Measurements from ENCODE around the gene PYDC1.
"Not testable (repeated sequence)": the region's sequence is repeated elsewhere in the genome, so short reads cannot be mapped to it uniquely, and the experiment has no call there.

The PYDC1 gene

DNA sequence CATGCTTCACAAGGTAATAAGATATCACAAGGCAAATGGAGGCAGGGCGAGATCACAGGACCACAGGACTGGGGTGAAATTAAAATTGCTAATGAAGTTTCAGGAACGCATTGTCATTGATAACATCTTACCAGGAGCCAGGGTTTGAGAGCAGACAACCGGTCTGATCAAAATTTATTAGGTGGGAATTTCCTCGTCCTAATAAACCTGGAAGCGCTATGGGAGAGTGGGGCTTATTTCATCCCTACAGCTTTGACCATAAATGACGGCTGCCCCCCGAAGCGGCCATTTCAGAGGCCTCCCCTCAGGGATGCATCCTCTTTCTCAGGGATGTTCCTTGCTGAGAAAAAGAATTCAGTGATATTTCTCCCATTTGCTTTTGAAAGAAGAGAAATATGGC is 28.7 kb upstream of the PYDC1 start:
- H3K4me3 ChIP-seq (ENCODE audit: low read depth, low read length); H3K27me3 ChIP-seq (ENCODE audit: control insufficient read depth, insufficient read depth, low read length); H3K4me1 ChIP-seq (ENCODE audit: control insufficient read depth, insufficient read depth, low read length); H3K9ac ChIP-seq (ENCODE audit: low read depth, low read length); H3K9me3 ChIP-seq (ENCODE audit: control insufficient read depth, insufficient read depth, low read length); H3K36me3 ChIP-seq (ENCODE audit: control insufficient read depth, insufficient read depth, low read length): not testable (repeated sequence)

DNA sequence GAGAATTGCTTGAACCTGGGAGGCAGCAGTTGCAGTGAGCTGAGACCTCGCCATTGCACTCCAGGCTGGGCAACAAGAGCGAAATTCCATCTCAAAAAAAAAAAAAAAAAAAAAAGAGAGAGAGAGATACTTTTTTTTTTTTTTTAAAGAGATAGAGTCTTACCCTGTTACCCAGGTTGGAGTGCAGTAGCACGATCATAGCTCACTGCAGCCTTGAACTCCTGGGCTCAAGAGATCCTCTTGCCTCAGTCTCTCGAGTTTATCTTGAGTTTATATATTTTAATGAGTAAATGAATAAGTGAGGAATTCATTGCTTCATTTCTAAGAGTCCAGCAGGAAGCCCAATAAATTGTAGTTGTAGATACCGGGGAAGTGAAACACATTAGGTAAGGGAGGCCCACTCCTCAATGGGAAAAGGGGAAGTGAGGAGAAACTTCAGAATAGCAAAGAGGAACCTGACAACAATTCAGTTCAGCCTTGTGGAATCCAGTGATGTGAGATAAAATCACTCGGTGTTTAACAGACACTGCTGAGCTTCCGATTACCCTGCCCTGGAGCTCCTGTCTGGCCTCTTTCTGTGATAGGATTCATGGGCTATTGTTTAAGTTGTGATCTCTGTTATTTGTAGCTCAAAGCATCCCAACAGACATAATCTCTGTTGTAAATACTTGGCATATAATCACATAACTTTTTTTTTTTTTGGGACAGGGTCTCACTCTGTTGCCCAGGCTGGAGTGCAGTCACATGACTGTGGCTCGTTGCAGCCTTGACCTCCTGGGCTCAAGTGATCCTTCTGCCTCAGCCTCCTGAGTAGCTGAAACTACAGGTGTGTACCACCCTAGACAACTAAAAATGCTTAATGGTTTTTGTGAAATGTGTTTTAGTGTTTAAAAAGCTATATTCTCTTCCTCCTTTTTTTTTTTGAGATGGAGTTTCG is 27.1 kb upstream of the PYDC1 start:
- Histone ChIP-seq H3K9ac (ENCODE audit: low read depth, low read length) (no peak overlapping the region), H3K9me3 (ENCODE audit: control insufficient read depth, insufficient read depth, low read length) (no peaks in the 10 kb centered on the region), H3K4me3 (ENCODE audit: low read depth, low read length) (no peak overlapping the region), H3K4me1 (ENCODE audit: control insufficient read depth, insufficient read depth, low read length) (no peaks in the 10 kb centered on the region), H3K36me3 (ENCODE audit: control insufficient read depth, insufficient read depth, low read length) (no peaks in the 10 kb centered on the region), H3K27me3 (ENCODE audit: control insufficient read depth, insufficient read depth, low read length) (no peaks in the 10 kb centered on the region)

GRCh38 chr16:31242206-31242605 is 25.3 kb upstream of the PYDC1 start:
- Histone ChIP-seq H3K4me1 (ENCODE audit: control insufficient read depth, insufficient read depth, low read length) (no peaks in the 10 kb centered on the region), H3K4me3 (ENCODE audit: low read depth, low read length) (no peak overlapping the region), H3K9me3 (ENCODE audit: control insufficient read depth, insufficient read depth, low read length) (no peaks in the 10 kb centered on the region), H3K27me3 (ENCODE audit: control insufficient read depth, insufficient read depth, low read length) (no peaks in the 10 kb centered on the region), H3K9ac (ENCODE audit: low read depth, low read length) (no peak overlapping the region), H3K36me3 (ENCODE audit: control insufficient read depth, insufficient read depth, low read length) (no peaks in the 10 kb centered on the region)

DNA sequence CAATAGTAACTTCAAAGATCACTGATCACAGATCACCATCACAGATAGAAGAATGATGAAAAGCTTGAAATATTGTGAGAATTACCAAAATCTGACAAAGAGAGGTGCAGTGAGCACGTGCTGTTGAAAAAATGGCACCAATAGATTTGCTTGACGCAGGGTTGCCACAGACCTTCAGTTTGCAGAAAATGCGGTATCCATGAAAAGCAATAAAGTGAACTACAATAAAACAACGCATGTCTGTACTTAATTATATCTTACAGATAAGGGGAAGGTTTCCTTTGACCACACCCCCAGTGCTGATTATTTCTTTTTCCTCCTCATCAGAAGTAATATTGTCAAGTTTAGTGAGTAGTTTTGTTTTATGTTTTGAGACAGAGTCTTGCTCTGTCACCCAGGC is 21.1 kb upstream of the PYDC1 start:
- Histone ChIP-seq H3K4me1 (ENCODE audit: control insufficient read depth, insufficient read depth, low read length) (no peaks in the 10 kb centered on the region), H3K27me3 (ENCODE audit: control insufficient read depth, insufficient read depth, low read length) (no peaks in the 10 kb centered on the region), H3K9ac (ENCODE audit: low read depth, low read length) (no peak overlapping the region), H3K4me3 (ENCODE audit: low read depth, low read length) (no peak overlapping the region), H3K36me3 (ENCODE audit: control insufficient read depth, insufficient read depth, low read length) (no peaks in the 10 kb centered on the region), H3K9me3 (ENCODE audit: control insufficient read depth, insufficient read depth, low read length) (no peaks in the 10 kb centered on the region)

DNA sequence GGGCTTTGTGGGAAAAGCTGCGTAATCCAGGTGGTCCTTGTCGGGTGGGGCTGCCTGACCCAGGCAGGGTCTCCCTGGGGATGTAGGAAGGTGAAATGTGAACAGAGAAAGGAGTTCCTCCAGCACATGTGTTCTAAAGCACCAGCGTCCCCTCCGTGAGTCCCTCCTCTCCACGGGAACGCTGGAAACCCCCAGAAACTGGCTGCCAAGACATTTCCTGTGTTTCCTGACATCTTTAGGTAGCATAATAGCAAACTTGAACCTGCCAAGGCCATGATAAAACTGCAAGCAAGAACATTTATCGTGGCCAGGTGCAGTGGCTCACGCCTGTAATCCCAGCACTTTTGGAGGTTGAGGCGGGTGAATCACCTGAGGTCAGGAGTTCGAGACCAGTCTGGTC is 12.6 kb upstream of the PYDC1 start:
- Histone ChIP-seq H3K27me3 (ENCODE audit: control insufficient read depth, insufficient read depth, low read length) (no peaks in the 10 kb centered on the region), H3K4me1 (ENCODE audit: control insufficient read depth, insufficient read depth, low read length) (no peaks in the 10 kb centered on the region), H3K36me3 (ENCODE audit: control insufficient read depth, insufficient read depth, low read length) (no peaks in the 10 kb centered on the region), H3K4me3 (ENCODE audit: low read depth, low read length) (no peak overlapping the region), H3K9me3 (ENCODE audit: control insufficient read depth, insufficient read depth, low read length) (no peaks in the 10 kb centered on the region), H3K9ac (ENCODE audit: low read depth, low read length) (no peak overlapping the region)

DNA sequence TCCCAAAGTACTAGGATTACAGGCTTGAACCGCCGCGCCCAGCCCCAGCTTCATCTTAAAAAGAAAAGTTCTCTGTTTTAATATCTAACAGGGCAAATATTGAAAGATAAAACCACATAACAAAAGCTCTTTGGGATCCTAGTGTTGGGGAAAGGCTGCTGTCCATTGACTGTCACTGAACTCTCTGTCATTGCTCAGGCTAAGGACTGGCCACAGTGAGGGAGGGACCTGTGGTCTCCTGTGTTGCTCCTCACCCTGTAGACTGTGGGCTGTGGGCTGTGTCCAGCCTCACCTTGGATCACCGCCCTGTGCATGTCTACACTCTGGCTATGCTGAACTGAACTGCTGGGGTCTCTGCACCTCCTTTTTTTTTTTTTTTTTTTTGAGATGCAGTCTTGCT is 11.3 kb upstream of the PYDC1 start:
- Histone ChIP-seq H3K9ac (ENCODE audit: low read depth, low read length) (no peak overlapping the region), H3K27me3 (ENCODE audit: control insufficient read depth, insufficient read depth, low read length) (no peaks in the 10 kb centered on the region), H3K36me3 (ENCODE audit: control insufficient read depth, insufficient read depth, low read length) (no peaks in the 10 kb centered on the region), H3K9me3 (ENCODE audit: control insufficient read depth, insufficient read depth, low read length) (no peaks in the 10 kb centered on the region), H3K4me3 (ENCODE audit: low read depth, low read length) (no peak overlapping the region), H3K4me1 (ENCODE audit: control insufficient read depth, insufficient read depth, low read length) (no peaks in the 10 kb centered on the region)

DNA sequence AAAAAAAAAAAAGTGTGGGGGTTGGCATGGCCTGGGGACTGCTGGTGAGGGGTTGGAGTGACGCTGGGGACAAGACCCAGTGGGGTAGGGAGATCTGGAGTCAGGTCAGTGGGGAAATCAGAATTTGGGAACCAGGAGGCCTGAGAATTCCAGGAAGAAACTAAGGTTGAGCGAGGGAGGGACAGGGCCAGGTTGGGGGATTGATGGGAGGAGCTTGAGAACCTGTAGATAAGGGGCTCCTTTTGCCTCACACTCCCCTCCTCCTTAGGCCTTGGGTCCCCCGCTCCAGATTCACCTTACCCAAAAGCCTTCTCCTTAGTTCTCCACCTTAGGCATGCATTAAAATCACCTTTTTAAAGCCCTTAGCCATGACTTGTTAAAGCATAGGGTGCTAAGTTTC is 8.3 kb upstream of the PYDC1 start:
- no peaks in the 10 kb centered on the region for H3K4me1 ChIP-seq (ENCODE audit: control insufficient read depth, insufficient read depth, low read length)
- no peak overlapping the region for H3K9ac ChIP-seq (ENCODE audit: low read depth, low read length)
- H3K27me3 ChIP-seq (ENCODE audit: control insufficient read depth, insufficient read depth, low read length) = peaks cover 2% of the 10 kb centered on the region
- no peak overlapping the region for H3K4me3 ChIP-seq (ENCODE audit: low read depth, low read length)
- H3K9me3 ChIP-seq (ENCODE audit: control insufficient read depth, insufficient read depth, low read length) = no peaks in the 10 kb centered on the region
- no peaks in the 10 kb centered on the region for H3K36me3 ChIP-seq (ENCODE audit: control insufficient read depth, insufficient read depth, low read length)

DNA sequence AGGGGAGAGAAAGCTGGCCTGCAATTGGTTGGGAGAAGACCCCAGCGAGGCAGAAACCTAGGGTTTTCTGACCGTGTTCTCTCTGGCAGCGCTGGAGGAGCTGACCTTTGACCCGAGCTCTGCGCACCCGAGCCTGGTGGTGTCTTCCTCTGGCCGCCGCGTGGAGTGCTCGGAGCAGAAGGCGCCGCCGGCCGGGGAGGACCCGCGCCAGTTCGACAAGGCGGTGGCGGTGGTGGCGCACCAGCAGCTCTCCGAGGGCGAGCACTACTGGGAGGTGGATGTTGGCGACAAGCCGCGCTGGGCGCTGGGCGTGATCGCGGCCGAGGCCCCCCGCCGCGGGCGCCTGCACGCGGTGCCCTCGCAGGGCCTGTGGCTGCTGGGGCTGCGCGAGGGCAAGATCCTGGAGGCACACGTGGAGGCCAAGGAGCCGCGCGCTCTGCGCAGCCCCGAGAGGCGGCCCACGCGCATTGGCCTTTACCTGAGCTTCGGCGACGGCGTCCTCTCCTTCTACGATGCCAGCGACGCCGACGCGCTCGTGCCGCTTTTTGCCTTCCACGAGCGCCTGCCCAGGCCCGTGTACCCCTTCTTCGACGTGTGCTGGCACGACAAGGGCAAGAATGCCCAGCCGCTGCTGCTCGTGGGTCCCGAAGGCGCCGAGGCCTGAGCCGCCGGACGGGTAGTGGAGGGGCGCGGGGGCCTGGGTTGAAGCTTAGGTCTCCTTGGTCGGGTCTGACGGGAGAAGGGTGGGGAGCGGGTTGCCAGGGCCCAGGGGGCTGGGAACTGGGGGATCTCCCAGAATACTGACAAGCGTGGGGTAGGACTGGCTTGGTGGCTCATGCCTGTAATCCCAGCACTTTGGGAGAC is 7.4 kb upstream of the PYDC1 start:
- Histone ChIP-seq H3K27me3 (ENCODE audit: control insufficient read depth, insufficient read depth, low read length) (peaks cover 2% of the 10 kb centered on the region), H3K9me3 (ENCODE audit: control insufficient read depth, insufficient read depth, low read length) (no peaks in the 10 kb centered on the region), H3K4me1 (ENCODE audit: control insufficient read depth, insufficient read depth, low read length) (no peaks in the 10 kb centered on the region), H3K4me3 (ENCODE audit: low read depth, low read length) (no peak overlapping the region), H3K36me3 (ENCODE audit: control insufficient read depth, insufficient read depth, low read length) (no peaks in the 10 kb centered on the region), H3K9ac (ENCODE audit: low read depth, low read length) (no peak overlapping the region)

GRCh38 chr16:31223044-31223443 is 6.1 kb upstream of the PYDC1 start:
- Histone ChIP-seq H3K4me3 (ENCODE audit: low read depth, low read length) (no peak overlapping the region), H3K9ac (ENCODE audit: low read depth, low read length) (no peak overlapping the region), H3K9me3 (ENCODE audit: control insufficient read depth, insufficient read depth, low read length) (no peaks in the 10 kb centered on the region)

GRCh38 chr16:31221357-31222160 is 4.6 kb upstream of the PYDC1 start:
- H3K4me3 ChIP-seq (ENCODE audit: low read depth, low read length) = no peak overlapping the region
- no peaks in the 10 kb centered on the region for H3K9me3 ChIP-seq (ENCODE audit: control insufficient read depth, insufficient read depth, low read length)
- H3K9ac ChIP-seq (ENCODE audit: low read depth, low read length) = no peak overlapping the region
- peaks cover 13% of the 10 kb centered on the region for H3K27me3 ChIP-seq (ENCODE audit: control insufficient read depth, insufficient read depth, low read length)
- H3K4me1 ChIP-seq (ENCODE audit: control insufficient read depth, insufficient read depth, low read length) = peaks cover 3% of the 10 kb centered on the region
- no peaks in the 10 kb centered on the region for H3K36me3 ChIP-seq (ENCODE audit: control insufficient read depth, insufficient read depth, low read length)

More at GRCh38 chr16:31223044-31223443, 6.1 kb upstream of the PYDC1 start:
- no peaks in the 10 kb centered on the region for H3K4me1 ChIP-seq (ENCODE audit: control insufficient read depth, insufficient read depth, low read length)
- peaks cover 2% of the 10 kb centered on the region for H3K27me3 ChIP-seq (ENCODE audit: control insufficient read depth, insufficient read depth, low read length)
- no peaks in the 10 kb centered on the region for H3K36me3 ChIP-seq (ENCODE audit: control insufficient read depth, insufficient read depth, low read length)

GRCh38 chr16:31219154-31219741 is 2.3 kb upstream of the PYDC1 start:
- H3K4me3 ChIP-seq (ENCODE audit: low read depth, low read length) = no peak overlapping the region
- no peaks in the 10 kb centered on the region for H3K36me3 ChIP-seq (ENCODE audit: control insufficient read depth, insufficient read depth, low read length)
- H3K4me1 ChIP-seq (ENCODE audit: control insufficient read depth, insufficient read depth, low read length) = peaks cover 3% of the 10 kb centered on the region
- H3K27me3 ChIP-seq (ENCODE audit: control insufficient read depth, insufficient read depth, low read length) = peaks cover 25% of the 10 kb centered on the region
- H3K9me3 ChIP-seq (ENCODE audit: control insufficient read depth, insufficient read depth, low read length) = no peaks in the 10 kb centered on the region
- no peak overlapping the region for H3K9ac ChIP-seq (ENCODE audit: low read depth, low read length)
